Esophagus muscularis mucosa (tissue), 3 donors: ENCODE measurements around the gene CBX4.
A peak's percentile ranks its signal among the peaks of the same experiment; 100 is the strongest.

Experiments used
- CTCF ChIP-seq, 3 experiments: fragments of 200-600 bp in 2 of 3; fragments of 450-650 bp in 1 of 3; sonication (generic) in 2 of 3; IDR thresholded peaks; one replicate each; pipeline ENCODE4 v1.5.1; 2017 to 2019; ENCODE audit warnings: antibody characterized with exemption in 3 of 3, mild to moderate bottlenecking in 2 of 3, moderate library complexity in 1 of 3
- POLR2AphosphoS5 ChIP-seq, 2 donors: sonication (generic); formaldehyde crosslinking; IDR thresholded peaks; one replicate each; pipeline ENCODE4 v1.6.1; 2017; ENCODE audit warnings: antibody characterized with exemption in 2 of 2

- peak in 1 of 2 donors; percentile 68 for TF ChIP-seq POLR2AphosphoS5 (IDR thresholded peaks at IDR 0.05)
- TF ChIP-seq CTCF (IDR thresholded peaks at IDR 0.05), result no peak
Measured at GRCh38 chr17:79810130-79811010, 28.9 kb downstream of the CBX4 start.
